T-helper 1 cell treated with Interleukin-12 subunit alpha and Interleukin-12 subunit beta and Interleukin-4 antibody, amounts not matched to agents 30 μg/mL and 1 μg/mL, for 36 hours (primary cell): Measurements from ENCODE around the gene CNNM2.

Experiments
- H3K27ac Mint-ChIP-seq: one replicate; pipeline ENCODE4 v1.8.0; 2021; ENCODE audit warnings: mild to moderate bottlenecking, mixed read lengths
- H3K27me3 Mint-ChIP-seq: one replicate; pipeline ENCODE4 v1.8.0; 2021; ENCODE audit warnings: low read depth, mixed read lengths
- H3K36me3 Mint-ChIP-seq: one replicate; pipeline ENCODE4 v1.8.0; 2021; ENCODE audit warnings: low read depth, mixed read lengths
- H3K4me1 Mint-ChIP-seq: one replicate; pipeline ENCODE4 v1.8.0; 2021; ENCODE audit warnings: low read depth, mixed read lengths
- H3K4me3 Mint-ChIP-seq: one replicate; pipeline ENCODE4 v1.8.0; 2021; ENCODE audit warnings: mild to moderate bottlenecking, moderate library complexity, mixed read lengths
- H3K9me3 Mint-ChIP-seq: one replicate; pipeline ENCODE4 v1.8.0; 2021; ENCODE audit warnings: mixed read lengths

The CNNM2 gene

DNA sequence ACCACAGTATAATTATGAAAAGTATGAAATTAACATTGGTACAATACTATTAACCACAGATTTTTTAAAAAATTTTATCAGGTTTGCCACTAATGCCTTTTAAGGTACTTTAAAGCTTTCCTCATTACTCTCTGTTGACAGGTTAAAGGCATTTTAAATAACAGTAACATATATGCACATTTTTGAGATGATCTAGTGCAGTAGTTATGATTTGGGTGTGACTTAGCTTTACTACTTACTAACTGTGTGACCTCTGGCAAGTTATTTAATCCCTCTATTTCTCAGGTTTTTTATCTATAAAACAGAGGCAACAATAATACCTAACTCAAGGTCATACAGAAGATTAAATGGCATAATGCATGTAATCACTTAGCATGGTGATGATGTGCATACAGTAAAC, 180.1 kb downstream of the CNNM2 start:
- Mint-ChIP-seq H3K27me3 (no peaks in the 10 kb centered on the region), H3K4me3 (no peak overlapping the region), H3K4me1 (no peaks in the 10 kb centered on the region), H3K36me3 (peaks cover 27% of the 10 kb centered on the region), H3K27ac (no peak overlapping the region), H3K9me3 (no peaks in the 10 kb centered on the region)

DNA sequence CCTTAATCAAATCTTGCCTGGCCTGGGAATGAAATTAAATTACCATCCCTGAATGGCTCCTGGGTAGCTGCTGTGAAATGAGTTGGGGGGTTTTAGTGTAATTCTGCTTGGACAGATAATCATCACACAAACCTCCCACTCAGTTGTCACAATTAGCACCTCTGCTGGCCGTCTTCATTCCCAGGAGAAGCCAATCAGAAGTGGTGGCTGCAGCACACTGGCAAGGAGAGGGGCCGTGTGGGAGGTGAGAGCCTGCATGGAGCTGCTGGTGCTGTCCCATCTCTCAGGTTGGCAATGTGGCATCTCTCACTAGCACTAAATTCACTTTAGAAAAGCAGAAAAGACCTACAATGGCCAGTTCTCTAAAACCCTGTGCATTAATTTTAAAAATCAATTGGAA, 182.5 kb downstream of the CNNM2 start:
- H3K27ac Mint-ChIP-seq, result no peak overlapping the region
- H3K27me3 Mint-ChIP-seq, result no peaks in the 10 kb centered on the region
- H3K4me1 Mint-ChIP-seq, result peaks cover 1% of the 10 kb centered on the region
- peaks cover 21% of the 10 kb centered on the region for H3K36me3 Mint-ChIP-seq
- no peak overlapping the region for H3K4me3 Mint-ChIP-seq
- H3K9me3 Mint-ChIP-seq, result no peaks in the 10 kb centered on the region

GRCh38 chr10:103102195-103102594, 184.1 kb downstream of the CNNM2 start:
- no peaks in the 10 kb centered on the region for H3K9me3 Mint-ChIP-seq
- no peak overlapping the region for H3K27ac Mint-ChIP-seq
- H3K27me3 Mint-ChIP-seq, result no peaks in the 10 kb centered on the region
- no peak overlapping the region for H3K4me3 Mint-ChIP-seq
- peaks cover 2% of the 10 kb centered on the region for H3K4me1 Mint-ChIP-seq
- H3K36me3 Mint-ChIP-seq, result peaks cover 17% of the 10 kb centered on the region

DNA sequence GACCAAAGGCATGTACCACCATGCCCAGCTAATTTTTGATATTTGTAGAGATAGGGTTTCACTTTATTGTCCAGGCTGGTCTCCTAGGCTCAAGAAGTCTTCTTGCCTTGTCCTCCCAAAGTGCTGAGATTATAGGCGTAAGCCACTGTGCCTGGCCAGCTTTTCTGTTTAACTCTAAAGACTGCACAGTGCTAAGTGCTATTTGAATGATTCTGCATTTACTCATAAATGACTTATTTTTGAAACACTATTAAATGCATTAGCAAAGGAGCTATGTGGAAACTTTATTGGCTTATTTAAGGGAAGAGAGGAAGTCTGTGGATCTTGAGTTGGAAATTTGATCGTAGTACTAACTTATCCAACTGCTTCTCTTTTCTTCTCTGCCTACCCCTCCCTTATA, 185.9 kb downstream of the CNNM2 start:
- Mint-ChIP-seq H3K36me3 (peaks cover 10% of the 10 kb centered on the region), H3K27me3 (no peaks in the 10 kb centered on the region), H3K27ac (no peak overlapping the region), H3K4me1 (peaks cover 2% of the 10 kb centered on the region), H3K9me3 (no peaks in the 10 kb centered on the region), H3K4me3 (no peak overlapping the region)

GRCh38 chr10:103104721-103105120, 186.6 kb downstream of the CNNM2 start:
- Mint-ChIP-seq H3K4me3 (no peak overlapping the region), H3K27ac (no peak overlapping the region), H3K36me3 (peaks cover 7% of the 10 kb centered on the region), H3K27me3 (no peaks in the 10 kb centered on the region), H3K4me1 (peaks cover 4% of the 10 kb centered on the region), H3K9me3 (no peaks in the 10 kb centered on the region)

GRCh38 chr10:103105462-103105861, 187.4 kb downstream of the CNNM2 start:
- Mint-ChIP-seq H3K4me3 (no peak overlapping the region), H3K27ac (no peak overlapping the region), H3K4me1 (peaks cover 5% of the 10 kb centered on the region), H3K9me3 (no peaks in the 10 kb centered on the region), H3K36me3 (peaks cover 6% of the 10 kb centered on the region), H3K27me3 (no peaks in the 10 kb centered on the region)

GRCh38 chr10:103106539-103106938, 188.4 kb downstream of the CNNM2 start:
- H3K4me3 Mint-ChIP-seq, result no peak overlapping the region
- H3K27me3 Mint-ChIP-seq, result no peaks in the 10 kb centered on the region
- H3K27ac Mint-ChIP-seq, result no peak overlapping the region
- peaks cover 10% of the 10 kb centered on the region for H3K4me1 Mint-ChIP-seq
- H3K9me3 Mint-ChIP-seq, result no peaks in the 10 kb centered on the region
- peaks cover 9% of the 10 kb centered on the region for H3K36me3 Mint-ChIP-seq

GRCh38 chr10:103109821-103110220, 191.7 kb downstream of the CNNM2 start:
- no peaks in the 10 kb centered on the region for H3K27me3 Mint-ChIP-seq
- peaks cover 6% of the 10 kb centered on the region for H3K36me3 Mint-ChIP-seq
- no peak overlapping the region for H3K27ac Mint-ChIP-seq
- H3K9me3 Mint-ChIP-seq, result no peaks in the 10 kb centered on the region
- H3K4me1 Mint-ChIP-seq, result peaks cover 20% of the 10 kb centered on the region
- no peak overlapping the region for H3K4me3 Mint-ChIP-seq

GRCh38 chr10:103110407-103110806, 192.3 kb downstream of the CNNM2 start:
- Mint-ChIP-seq H3K4me3 (no peak overlapping the region), H3K4me1 (peaks cover 20% of the 10 kb centered on the region), H3K36me3 (peaks cover 6% of the 10 kb centered on the region), H3K27me3 (no peaks in the 10 kb centered on the region), H3K27ac (no peak overlapping the region), H3K9me3 (no peaks in the 10 kb centered on the region)

DNA sequence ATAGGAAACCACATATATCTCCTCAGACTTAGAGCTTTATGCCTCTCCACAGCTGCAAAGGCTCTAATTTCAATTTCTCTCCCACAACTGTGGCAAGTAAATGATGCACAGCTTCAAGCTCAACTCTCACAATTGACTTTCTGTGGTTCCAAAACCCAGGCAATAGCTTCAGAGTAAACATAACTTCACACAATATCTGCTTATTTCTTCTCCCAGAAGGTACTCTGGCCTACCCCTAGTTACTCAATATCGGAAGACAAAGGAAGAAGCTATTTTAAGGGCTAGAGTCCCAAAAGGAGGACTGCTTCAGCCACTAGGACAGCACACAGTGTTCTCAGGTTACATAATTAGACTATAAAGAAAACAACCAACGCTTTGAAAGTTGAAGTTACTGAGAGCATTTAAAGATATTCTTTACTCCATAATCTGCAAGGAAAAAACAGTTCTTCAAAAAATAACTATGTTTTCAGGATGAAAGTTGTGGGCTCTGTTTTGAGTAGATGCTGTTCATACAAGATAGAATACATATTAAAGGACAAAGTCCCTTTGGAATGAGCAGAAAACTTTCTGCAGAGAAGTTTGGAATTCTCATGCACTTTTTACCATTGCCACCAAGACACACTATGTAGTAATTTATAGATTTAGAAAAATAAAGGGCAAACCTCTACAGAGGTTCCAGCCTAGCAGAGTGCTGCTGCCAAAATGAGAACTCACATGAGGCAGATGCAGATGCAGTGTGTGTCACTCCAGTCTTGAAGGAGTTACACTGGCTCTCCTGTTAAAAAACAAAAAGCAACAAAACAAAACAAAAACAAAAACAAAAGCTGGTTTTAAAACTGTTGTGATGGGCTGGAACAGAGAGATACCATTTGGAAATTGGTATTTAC, 193.2 kb downstream of the CNNM2 start:
- peaks cover 6% of the 10 kb centered on the region for H3K36me3 Mint-ChIP-seq
- H3K9me3 Mint-ChIP-seq, result no peaks in the 10 kb centered on the region
- no peaks in the 10 kb centered on the region for H3K27me3 Mint-ChIP-seq
- no peak overlapping the region for H3K4me3 Mint-ChIP-seq
- no peak overlapping the region for H3K27ac Mint-ChIP-seq
- H3K4me1 Mint-ChIP-seq, result peaks cover 18% of the 10 kb centered on the region

DNA sequence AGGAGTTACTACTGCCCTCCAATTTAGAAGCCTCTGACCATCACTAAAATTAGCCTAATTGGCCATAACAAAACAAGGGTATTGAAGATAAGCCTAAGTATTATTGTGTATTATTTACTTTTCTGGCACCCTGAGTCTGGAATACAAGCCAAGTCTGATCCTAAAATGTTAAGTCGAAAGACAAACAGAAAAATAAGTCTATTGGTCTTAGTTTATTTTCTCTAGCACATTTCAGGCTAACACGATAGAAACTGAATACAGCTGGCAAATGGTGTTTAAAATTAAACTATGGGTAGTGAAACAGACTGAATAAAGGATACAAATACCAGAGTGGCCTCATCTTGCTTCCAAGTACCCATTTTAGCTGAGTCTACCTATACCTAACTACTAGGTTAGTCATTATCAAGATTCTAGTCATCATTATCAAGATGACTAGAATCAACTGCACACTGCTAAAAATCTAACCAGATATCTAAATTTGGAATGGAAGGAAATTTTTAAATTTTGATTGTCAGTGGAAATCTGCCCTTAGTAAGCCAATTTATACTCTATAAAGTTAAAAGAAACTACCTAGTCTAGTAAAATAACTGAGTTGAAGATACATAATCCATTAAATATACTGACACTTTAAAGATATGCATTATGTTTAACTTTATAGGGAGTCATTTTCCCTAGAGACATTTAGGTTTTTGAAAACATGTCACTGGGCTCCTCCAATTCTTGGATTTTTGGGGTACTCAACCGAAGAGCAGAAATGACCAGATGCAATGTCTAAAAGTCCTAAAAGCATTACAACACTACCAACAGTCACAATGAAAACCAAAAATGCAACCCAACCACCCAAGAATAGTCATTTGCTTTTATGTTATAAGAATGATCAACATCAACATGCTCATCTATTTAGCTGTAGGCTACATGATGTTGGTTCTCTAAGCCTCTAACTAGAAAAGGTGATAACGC, 194.1 kb downstream of the CNNM2 start:
- peaks cover 18% of the 10 kb centered on the region for H3K4me1 Mint-ChIP-seq
- peaks cover 6% of the 10 kb centered on the region for H3K36me3 Mint-ChIP-seq
- no peak overlapping the region for H3K27ac Mint-ChIP-seq
- H3K9me3 Mint-ChIP-seq, result no peaks in the 10 kb centered on the region
- no peak overlapping the region for H3K4me3 Mint-ChIP-seq
- no peaks in the 10 kb centered on the region for H3K27me3 Mint-ChIP-seq

DNA sequence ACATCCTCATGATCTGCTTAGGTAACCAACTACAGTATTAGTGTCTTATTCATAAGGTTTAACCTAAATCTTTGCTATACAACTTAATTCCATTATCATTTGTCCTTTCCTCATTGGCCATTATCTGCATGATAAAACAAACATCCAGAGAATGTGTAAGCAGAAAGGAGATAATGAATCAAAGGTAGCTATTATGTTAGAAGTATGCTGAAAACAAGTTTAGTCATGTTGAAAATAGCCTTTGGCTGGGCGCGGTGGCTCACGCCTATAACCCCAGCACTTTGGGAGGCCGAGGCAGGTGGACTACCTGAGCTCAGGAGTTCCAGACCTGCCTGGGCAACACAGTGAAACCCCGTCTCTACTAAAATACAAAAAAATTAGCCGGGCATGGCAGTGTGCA, 196.8 kb downstream of the CNNM2 start:
- Mint-ChIP-seq H3K4me3 (no peak overlapping the region), H3K27ac (no peak overlapping the region), H3K9me3 (no peaks in the 10 kb centered on the region), H3K36me3 (peaks cover 6% of the 10 kb centered on the region), H3K27me3 (no peaks in the 10 kb centered on the region), H3K4me1 (peaks cover 16% of the 10 kb centered on the region)

GRCh38 chr10:103117247-103117646, 199.2 kb downstream of the CNNM2 start:
- Mint-ChIP-seq H3K4me1 (peaks cover 9% of the 10 kb centered on the region), H3K27ac (no peak overlapping the region), H3K36me3 (peaks cover 3% of the 10 kb centered on the region), H3K9me3 (no peaks in the 10 kb centered on the region), H3K27me3 (no peaks in the 10 kb centered on the region), H3K4me3 (no peak overlapping the region)

GRCh38 chr10:103120546-103120945, 202.5 kb downstream of the CNNM2 start:
- Mint-ChIP-seq H3K9me3 (no peaks in the 10 kb centered on the region), H3K4me3 (no peak overlapping the region), H3K4me1 (peaks cover 10% of the 10 kb centered on the region), H3K36me3 (peaks cover 5% of the 10 kb centered on the region), H3K27ac (no peak overlapping the region), H3K27me3 (no peaks in the 10 kb centered on the region)
